Stimulated activated CD8-positive, alpha-beta memory T cell treated with anti-CD3 and anti-CD28 coated beads, Interleukin-7, amount 100 ng/mL, for 4 hours (primary cell): ENCODE measurements around the gene CEP112.
"Not testable (repeated sequence)": the region's sequence is repeated elsewhere in the genome, so short reads cannot be mapped to it uniquely, and the experiment has no call there.

ENCODE experiments used
- DNase-seq, 2 donors: peaks; one replicate each; pipeline ENCODE4 v3.0.0-alpha.2; 2020; ENCODE audit warnings: low read depth in 2 of 2

CEP112 gene

GRCh38 chr17:65739034-65739433, 452.9 kb downstream of the CEP112 start:
- no peak for DNase-seq

GRCh38 chr17:65737451-65737850, 454.5 kb downstream of the CEP112 start:
- no peak for DNase-seq

DNA sequence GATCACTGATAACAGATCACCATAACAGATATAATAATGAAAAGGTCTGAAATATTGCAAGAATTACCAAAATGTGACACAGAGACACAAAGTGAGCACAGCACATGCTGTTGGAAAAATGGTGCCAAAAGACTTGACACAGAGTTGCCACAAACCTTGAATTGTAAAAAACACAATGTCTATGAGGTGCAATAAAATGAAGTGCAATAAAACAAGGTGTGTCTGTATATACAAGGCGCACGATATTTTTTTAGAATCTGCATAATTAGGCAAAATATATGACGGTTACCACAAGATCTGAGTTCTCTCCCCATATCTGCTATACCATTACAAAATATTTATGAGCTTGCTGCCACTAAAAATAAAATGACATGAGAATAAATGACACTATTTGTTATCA, 458.6 kb downstream of the CEP112 start:
- no peak for DNase-seq

- not testable (repeated sequence) for DNase-seq
These were observed 459.3 kb downstream of the CEP112 start for GRCh38 chr17:65732667-65733066.

- no peak for DNase-seq
These were observed 461.2 kb downstream of the CEP112 start for GRCh38 chr17:65730711-65731169.

GRCh38 chr17:65729207-65729606, 462.7 kb downstream of the CEP112 start:
- DNase-seq: no peak

DNA sequence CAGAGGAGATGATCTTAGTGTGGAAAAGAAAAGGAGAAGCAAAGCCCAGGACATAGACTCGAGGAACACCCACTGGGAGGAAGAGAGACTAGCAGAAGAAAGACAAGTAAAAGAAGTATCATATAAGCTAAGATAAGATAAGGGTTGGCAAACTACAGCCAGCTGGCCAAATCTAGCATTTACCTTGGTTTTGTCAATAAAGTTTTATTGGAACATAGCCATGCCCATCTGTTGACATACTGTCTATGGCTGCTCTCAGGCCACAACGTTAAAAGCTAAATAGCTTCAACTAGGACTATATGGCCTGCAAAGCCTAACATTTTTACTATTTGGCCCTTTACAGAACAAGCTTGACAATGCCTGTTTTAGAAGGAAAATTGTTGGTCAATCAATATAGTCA, 464.1 kb downstream of the CEP112 start:
- DNase-seq: no peak

GRCh38 chr17:65727246-65727645, 464.7 kb downstream of the CEP112 start:
- no peak for DNase-seq

- DNase-seq: no peak
These were observed 468.3 kb downstream of the CEP112 start for GRCh38 chr17:65723431-65724151.

GRCh38 chr17:65718601-65719000, 473.3 kb downstream of the CEP112 start:
- DNase-seq: no peak

DNA sequence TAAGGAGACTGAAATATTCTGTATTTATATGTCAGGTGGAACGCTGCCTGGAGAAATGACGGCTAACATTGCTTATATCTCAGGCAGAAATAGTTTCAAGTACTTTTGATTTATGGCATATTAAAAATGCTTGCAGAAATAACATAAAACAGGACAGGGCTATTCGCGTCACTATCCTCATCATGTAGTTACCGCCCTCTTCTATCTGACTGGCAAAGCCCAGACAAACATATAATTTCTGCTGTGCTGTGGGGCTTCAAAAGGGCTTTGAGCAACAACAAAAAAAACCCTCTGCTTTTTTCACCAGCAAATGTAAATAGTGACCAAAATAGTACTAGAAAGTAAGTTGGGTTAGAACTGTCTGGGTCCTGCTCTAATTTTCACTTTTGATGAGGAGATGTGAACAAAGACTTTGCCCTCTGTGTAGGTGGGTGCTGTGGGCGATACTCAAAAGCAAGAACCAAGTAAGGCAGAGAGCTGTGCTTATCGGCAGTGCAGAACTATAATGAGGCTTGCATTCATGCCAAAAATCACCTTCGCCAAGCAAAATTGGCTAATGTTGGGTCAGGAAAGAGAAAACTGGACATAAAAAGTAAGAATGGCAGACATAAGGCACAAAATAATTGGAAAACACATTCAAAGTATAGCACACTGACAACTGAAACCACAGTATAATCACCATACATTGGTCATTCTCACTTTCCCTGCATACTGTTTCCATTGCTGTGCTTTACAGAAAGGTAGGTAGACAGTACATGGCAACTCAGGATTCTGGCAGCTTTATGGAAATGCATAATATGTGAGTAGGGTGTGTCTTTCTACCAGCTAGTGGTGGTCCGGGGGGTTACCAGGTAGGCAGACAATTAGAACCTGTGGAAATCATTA, 479.3 kb downstream of the CEP112 start:
- DNase-seq: no peak

DNA sequence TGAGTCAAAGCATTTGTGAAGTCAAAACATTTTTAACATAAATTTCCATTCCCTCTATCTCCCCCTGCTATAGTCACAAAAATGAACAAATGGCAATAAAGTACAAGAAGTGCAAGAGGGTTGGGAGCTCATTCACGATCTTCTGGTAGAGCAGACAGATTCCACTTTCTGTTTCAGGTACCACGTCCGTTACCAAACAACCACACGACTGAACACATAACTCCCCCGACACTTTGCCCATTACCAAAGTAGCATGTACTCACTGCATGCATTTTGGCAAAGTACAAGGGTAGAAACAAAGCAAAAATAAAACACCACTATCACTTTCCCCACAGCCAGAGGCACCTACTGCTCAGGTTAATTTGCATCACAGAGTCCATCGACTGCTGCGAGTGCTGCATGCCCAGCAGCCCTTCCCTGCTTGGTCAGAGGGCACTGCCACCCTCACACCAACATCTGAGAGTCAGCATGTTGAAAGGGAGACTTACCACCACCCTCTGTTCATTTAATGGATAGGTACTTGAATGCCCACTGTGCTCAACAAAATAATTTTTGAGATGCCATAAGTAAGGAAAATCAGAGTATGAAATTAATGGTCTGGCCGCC, 480.2 kb downstream of the CEP112 start:
- no peak for DNase-seq

- DNase-seq: no peak
These were observed 484.2 kb downstream of the CEP112 start for GRCh38 chr17:65707780-65708179.

DNA sequence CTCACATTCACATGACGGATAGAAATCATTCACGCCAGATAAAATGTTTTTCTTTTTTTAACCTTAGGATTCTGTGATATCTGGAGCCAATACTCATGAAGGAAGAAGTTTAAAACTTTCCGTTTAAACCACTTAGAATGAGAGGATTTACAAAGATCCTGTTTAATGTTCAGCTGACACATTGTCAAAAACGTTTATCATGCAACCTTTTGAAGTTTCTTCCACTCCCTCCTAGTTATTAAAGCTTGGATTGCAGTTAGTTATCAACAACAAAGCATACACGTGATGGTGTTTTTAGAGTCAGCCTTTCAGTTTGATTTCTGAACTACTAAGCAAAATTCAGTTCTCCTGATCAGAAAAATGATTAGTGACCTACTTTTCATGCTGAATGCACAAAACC, 487.2 kb downstream of the CEP112 start:
- DNase-seq: no peak

- DNase-seq: no peak
These were observed 488.0 kb downstream of the CEP112 start for GRCh38 chr17:65703891-65704290.

DNA sequence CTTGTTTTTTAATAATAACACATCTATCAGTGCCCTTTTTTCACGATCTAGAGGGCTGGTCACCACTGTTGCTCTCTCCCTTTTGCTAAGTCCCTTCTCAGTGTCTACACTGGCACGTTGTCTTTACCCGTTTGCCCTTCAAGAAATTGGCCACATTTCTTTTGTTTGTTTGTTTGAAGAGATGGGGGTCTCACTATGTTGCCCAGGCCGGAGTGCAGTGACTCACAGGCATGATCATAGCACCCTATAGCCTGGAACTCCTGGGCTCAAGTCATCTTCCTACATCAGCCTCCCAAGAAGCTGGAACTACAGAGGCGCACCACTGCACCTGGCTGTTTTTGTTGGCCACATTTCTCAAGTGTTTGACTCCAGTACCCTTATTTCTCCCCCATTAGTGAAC, 492.5 kb downstream of the CEP112 start:
- DNase-seq: no peak

- no peak for DNase-seq
These were observed 493.4 kb downstream of the CEP112 start for GRCh38 chr17:65698381-65699061.

- DNase-seq: no peak
These were observed 494.3 kb downstream of the CEP112 start for GRCh38 chr17:65697661-65698060.

GRCh38 chr17:65696739-65697394, 495.1 kb downstream of the CEP112 start:
- no peak for DNase-seq

GRCh38 chr17:65694601-65695000, 497.3 kb downstream of the CEP112 start:
- no peak for DNase-seq

DNA sequence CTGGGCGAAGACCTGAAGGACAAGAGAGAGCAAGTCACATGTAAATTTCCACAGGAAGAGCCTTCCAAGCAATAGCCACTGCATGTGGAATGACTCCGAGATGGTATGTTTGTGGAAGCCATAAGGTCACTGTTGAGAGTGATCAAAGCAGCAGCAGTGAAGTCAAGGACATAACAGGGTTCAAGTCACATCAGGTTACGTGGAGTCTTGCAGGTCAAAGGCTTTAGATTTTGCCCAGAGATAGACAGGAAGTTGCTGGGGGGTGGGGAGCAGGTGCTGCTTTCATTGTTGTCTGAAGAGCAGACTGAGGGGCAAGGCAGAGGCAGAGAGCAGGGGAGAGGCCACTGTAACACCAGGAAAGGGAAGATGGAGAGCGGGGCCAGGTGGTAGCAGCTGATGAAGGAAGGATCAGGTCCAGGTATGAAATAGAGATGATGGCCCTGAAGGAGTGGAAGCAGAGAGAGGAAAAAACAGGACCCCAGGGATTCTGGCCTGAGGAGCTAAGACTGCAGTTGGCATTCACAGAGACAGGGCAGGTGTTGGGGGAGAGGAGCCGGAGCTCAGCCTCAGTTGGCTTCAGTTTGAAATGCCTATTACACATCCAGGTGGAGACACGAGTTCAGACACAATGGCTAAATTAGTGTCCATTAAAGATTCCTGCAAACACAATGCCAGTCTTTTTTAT, 501.2 kb downstream of the CEP112 start:
- no peak for DNase-seq
